Head of caudate nucleus (tissue), 42 donors: ENCODE results near the gene GLI1.
A peak's percentile ranks its signal among the peaks of the same experiment; 100 is the strongest.

Source experiments
- DNase-seq, 42 donors: peaks; one replicate each; pipeline versions ENCODE4 v3.0.0 to v3.0.0-alpha.2; 2020 to 2021; ENCODE audit warnings: mixed read lengths in 7 of 42
- intact Hi-C: fragments of 100-400 bp; cut with DNase I; formaldehyde crosslinking; loops from one replicate; pipeline ENCODE4 v1.15.0; 2022

The GLI1 gene

GRCh38 chr12:57470970-57471656 is 11.5 kb downstream of the GLI1 start:
- no peak for DNase-seq
- intact Hi-C loops: no loop called here

GRCh38 chr12:57471661-57472060 is 12.1 kb downstream of the GLI1 start:
- DNase-seq: no peak

GRCh38 chr12:57472391-57472790 is 12.8 kb downstream of the GLI1 start:
- intact Hi-C loops: no loop called here
- DNase-seq: no peak

More at GRCh38 chr12:57471661-57472060, 12.1 kb downstream of the GLI1 start:
- intact Hi-C loops: no loop called here

GRCh38 chr12:57473392-57473791 is 13.8 kb downstream of the GLI1 start:
- intact Hi-C loops: no loop called here
- DNase-seq: no peak

- intact Hi-C loops: no loop called here
- no peak for DNase-seq
Observed at GRCh38 chr12:57473886-57474285, 14.3 kb downstream of the GLI1 start.

GRCh38 chr12:57474430-57474829 is 14.8 kb downstream of the GLI1 start:
- intact Hi-C loops: no loop called here
- DNase-seq: no peak

- intact Hi-C loops: no loop called here
- no peak for DNase-seq
Observed at GRCh38 chr12:57474862-57475261, 15.3 kb downstream of the GLI1 start.

GRCh38 chr12:57475271-57476161 is 15.9 kb downstream of the GLI1 start:
- peak in 1 of 42 donors; percentile 3 for DNase-seq
- intact Hi-C loops: no loop called here

GRCh38 chr12:57476162-57476992 is 16.8 kb downstream of the GLI1 start:
- peak in 1 of 42 donors; percentile 6 for DNase-seq

GRCh38 chr12:57476993-57477709 is 17.6 kb downstream of the GLI1 start:
- intact Hi-C loops: no loop called here
- no peak for DNase-seq

More at GRCh38 chr12:57476162-57476992, 16.8 kb downstream of the GLI1 start:
- intact Hi-C loops: no loop called here

- DNase-seq: no peak
- intact Hi-C loops: no loop called here
Observed at GRCh38 chr12:57477710-57478681, 18.4 kb downstream of the GLI1 start.

GRCh38 chr12:57479043-57479375 is 19.4 kb downstream of the GLI1 start:
- intact Hi-C loops: no loop called here
- no peak for DNase-seq

- peak in 2 of 42 donors; percentile 10 to 24 for DNase-seq
- intact Hi-C loops: no loop called here
Observed at GRCh38 chr12:57479376-57480115, 20.0 kb downstream of the GLI1 start, which contains the start of gene ARHGAP9. ARHGAP9 (minus strand) TSS chr12:57479866; CDS start chr12:57479406, 460 bp downstream.

- DNase-seq: no peak
- intact Hi-C loops: no loop called here
Observed at GRCh38 chr12:57481671-57482070, 22.1 kb downstream of the GLI1 start.

- DNase-seq: no peak
- intact Hi-C loops: no loop called here
Observed at GRCh38 chr12:57483466-57483865, 23.9 kb downstream of the GLI1 start.

GRCh38 chr12:57485695-57486094 is 26.1 kb downstream of the GLI1 start:
- DNase-seq: no peak
- intact Hi-C loops: no loop called here

- intact Hi-C loops: no loop called here
- DNase-seq: peak in 2 of 42 donors; percentile 13 to 20
Observed at GRCh38 chr12:57487055-57487596, 27.5 kb downstream of the GLI1 start.
